HEK293 (cell line): ENCODE data around the gene SCNN1G.

ENCODE experiments used
- BCL6B ChIP-seq: fragments of 450-650 bp; formaldehyde crosslinking; IDR thresholded peaks from 2 replicates; pipeline ENCODE4 v1.5.1; 2017; ENCODE audit warnings: missing biosample characterization, missing genetic modification characterization
- GLI2 ChIP-seq: fragments of 450-650 bp; formaldehyde crosslinking; IDR thresholded peaks from 2 replicates; pipeline ENCODE4; 2017; ENCODE audit warnings: missing biosample characterization, missing genetic modification characterization, low read depth, borderline replicate concordance
- GLIS1 ChIP-seq: fragments of 450-650 bp; formaldehyde crosslinking; IDR thresholded peaks from 2 replicates; pipeline ENCODE4 v1.5.1; 2016; ENCODE audit warnings: missing biosample characterization, missing genetic modification characterization
- KLF8 ChIP-seq: fragments of 450-650 bp; formaldehyde crosslinking; IDR thresholded peaks from 2 replicates; pipeline ENCODE4 v1.5.1; 2016; ENCODE audit warnings: missing biosample characterization, missing genetic modification characterization
- PATZ1 ChIP-seq: fragments of 450-650 bp; formaldehyde crosslinking; IDR thresholded peaks from 2 replicates; pipeline ENCODE4 v1.5.1; 2016; ENCODE audit warnings: missing biosample characterization, missing genetic modification characterization
- PRDM1 ChIP-seq: fragments of 450-650 bp; formaldehyde crosslinking; IDR thresholded peaks from 2 replicates; pipeline ENCODE4; 2016; ENCODE audit warnings: missing biosample characterization, missing genetic modification characterization
- SCRT1 ChIP-seq: fragments of 450-650 bp; formaldehyde crosslinking; IDR thresholded peaks from 2 replicates; pipeline ENCODE4 v1.5.1; 2016; ENCODE audit warnings: missing biosample characterization, missing genetic modification characterization, borderline replicate concordance
- SETDB1 ChIP-seq: IDR thresholded peaks from one replicate; pipeline ENCODE4 v1.6.1; 2017; ENCODE audit warnings: mild to moderate bottlenecking, low read length, moderate library complexity, mixed read lengths; ENCODE audit not compliant: insufficient read length
- ZBTB17 ChIP-seq: fragments of 450-650 bp; formaldehyde crosslinking; IDR thresholded peaks from 2 replicates; pipeline ENCODE4 v1.5.1; 2016; ENCODE audit warnings: missing biosample characterization, missing genetic modification characterization
- ZBTB7A ChIP-seq: fragments of 450-650 bp; formaldehyde crosslinking; IDR thresholded peaks from 2 replicates; pipeline ENCODE4 v1.5.1; 2016; ENCODE audit warnings: low read depth, missing biosample characterization, missing genetic modification characterization
- ZFHX2 ChIP-seq: fragments of 450-650 bp; formaldehyde crosslinking; conservative IDR thresholded peaks from 2 replicates; pipeline ENCODE4 v1.5.1; 2016; ENCODE audit warnings: missing biosample characterization, missing genetic modification characterization
- ZNF10 ChIP-seq: fragments of 450-650 bp; formaldehyde crosslinking; IDR thresholded peaks from 2 replicates; pipeline ENCODE4 v1.5.1; 2017; ENCODE audit warnings: missing biosample characterization, missing genetic modification characterization
- ZNF114 ChIP-seq: fragments of 450-650 bp; formaldehyde crosslinking; IDR thresholded peaks from 2 replicates; pipeline ENCODE4 v1.5.0; 2017; ENCODE audit warnings: missing biosample characterization, missing genetic modification characterization
- ZNF121 ChIP-seq: fragments of 450-650 bp; formaldehyde crosslinking; IDR thresholded peaks from 2 replicates; pipeline ENCODE4 v1.5.1; 2016; ENCODE audit warnings: missing biosample characterization, missing genetic modification characterization
- ZNF133 ChIP-seq: fragments of 450-650 bp; formaldehyde crosslinking; IDR thresholded peaks from 2 replicates; pipeline ENCODE4 v1.5.1; 2016; ENCODE audit warnings: missing biosample characterization, missing genetic modification characterization
- ZNF140 ChIP-seq: fragments of 450-650 bp; formaldehyde crosslinking; IDR thresholded peaks from 2 replicates; pipeline ENCODE4 v1.5.1; 2016; ENCODE audit warnings: missing biosample characterization, missing genetic modification characterization
- ZNF202 ChIP-seq: fragments of 450-650 bp; formaldehyde crosslinking; IDR thresholded peaks from 2 replicates; pipeline ENCODE4 v1.5.1; 2016; ENCODE audit warnings: missing biosample characterization, missing genetic modification characterization, borderline replicate concordance
- ZNF24 ChIP-seq: fragments of 450-650 bp; formaldehyde crosslinking; IDR thresholded peaks from 2 replicates; pipeline ENCODE4 v1.5.1; 2016; ENCODE audit warnings: missing biosample characterization, missing genetic modification characterization
- ZNF274 ChIP-seq, 2 experiments: fragments of 200-500 bp in 1 of 2; fragments of 450-650 bp in 1 of 2; sonication (Bioruptor generic) in 1 of 2; formaldehyde crosslinking in 1 of 2; IDR thresholded peaks; 2 replicates each; pipeline versions ENCODE4 v1.5.1 to v1.6.1; 2014 to 2016; ENCODE audit warnings: borderline replicate concordance in 1 of 2, inconsistent platforms in 1 of 2, low read length in 1 of 2, missing biosample characterization in 1 of 2, missing genetic modification characterization in 1 of 2
- ZNF302 ChIP-seq: fragments of 450-650 bp; formaldehyde crosslinking; IDR thresholded peaks from 2 replicates; pipeline ENCODE4 v1.5.1; 2016; ENCODE audit warnings: missing biosample characterization, missing genetic modification characterization, low read depth
- ZNF335 ChIP-seq: fragments of 450-650 bp; formaldehyde crosslinking; conservative IDR thresholded peaks from 2 replicates; pipeline ENCODE4 v1.5.1; 2016; ENCODE audit warnings: missing biosample characterization, missing genetic modification characterization
- ZNF433 ChIP-seq: fragments of 450-650 bp; formaldehyde crosslinking; IDR thresholded peaks from 2 replicates; pipeline ENCODE4 v1.5.1; 2016; ENCODE audit warnings: missing biosample characterization, missing genetic modification characterization, low read depth
- ZNF501 ChIP-seq: fragments of 450-650 bp; formaldehyde crosslinking; IDR thresholded peaks from 2 replicates; pipeline ENCODE4 v1.5.1; 2016; ENCODE audit warnings: missing biosample characterization, missing genetic modification characterization
- ZNF549 ChIP-seq: fragments of 450-650 bp; IDR thresholded peaks from 2 replicates; pipeline ENCODE4 v1.5.1; 2018; ENCODE audit warnings: missing biosample characterization, missing genetic modification characterization, mild to moderate bottlenecking, inconsistent platforms, moderate library complexity
- ZNF580 ChIP-seq: fragments of 450-650 bp; formaldehyde crosslinking; IDR thresholded peaks from 2 replicates; pipeline ENCODE4 v1.5.1; 2016; ENCODE audit warnings: missing biosample characterization, missing genetic modification characterization
- ZNF626 ChIP-seq: fragments of 450-650 bp; sonication (Bioruptor Pico); formaldehyde crosslinking; IDR thresholded peaks from 2 replicates; pipeline ENCODE4 v1.5.1; 2018; ENCODE audit warnings: missing biosample characterization, missing genetic modification characterization, inconsistent platforms
- ZNF658 ChIP-seq: fragments of 450-650 bp; formaldehyde crosslinking; IDR thresholded peaks from 2 replicates; pipeline ENCODE4; 2016; ENCODE audit warnings: missing biosample characterization, missing genetic modification characterization
- ZNF747 ChIP-seq: fragments of 450-650 bp; formaldehyde crosslinking; IDR thresholded peaks from 2 replicates; pipeline ENCODE4 v1.5.1; 2016; ENCODE audit warnings: missing biosample characterization, missing genetic modification characterization
- ZNF791 ChIP-seq: fragments of 450-650 bp; formaldehyde crosslinking; IDR thresholded peaks from 2 replicates; pipeline ENCODE4 v1.5.1; 2016; ENCODE audit warnings: missing biosample characterization, missing genetic modification characterization
- ZNF843 ChIP-seq: fragments of 450-650 bp; formaldehyde crosslinking; IDR thresholded peaks from 2 replicates; pipeline ENCODE4 v1.5.1; 2016; ENCODE audit warnings: missing biosample characterization, missing genetic modification characterization
- TF ChIP-seq, protein P1 (sequence below): fragments of 450-650 bp; formaldehyde crosslinking; IDR thresholded peaks from 2 replicates; pipeline ENCODE4 v1.5.1; 2017; ENCODE audit warnings: missing biosample characterization, mild to moderate bottlenecking, missing genetic modification characterization, moderate library complexity
- TF ChIP-seq, protein P2 (sequence below): IDR thresholded peaks from 2 replicates; pipeline ENCODE4 v1.6.1; 2011; ENCODE audit warnings: mild to moderate bottlenecking, low read depth, low read length, borderline replicate concordance
- TF ChIP-seq, protein P3 (sequence below): fragments of 450-650 bp; formaldehyde crosslinking; IDR thresholded peaks from 2 replicates; pipeline ENCODE4 v1.5.1; 2016; ENCODE audit warnings: missing biosample characterization, missing genetic modification characterization

Gene SCNN1G

GRCh38 chr16:23149267-23149992 lies 33.1 kb upstream of the SCNN1G start, which contains the start of gene USP31 (continued):
- TF ChIP-seq ZNF274 (IDR thresholded peaks at IDR 0.05; ENCODE audit: low read length) (no peak), ZNF274 (tag by site-specific recombination; IDR thresholded peaks at IDR 0.05; ENCODE audit: borderline replicate concordance) (no peak), ZNF747 (tag by site-specific recombination) (no peak), ZNF501 (no peak; the same call in 1 of the 2 replicates), ZNF114 (tag by site-specific recombination) (no peak), ZNF658 (tag by site-specific recombination) (no peak), ZNF549 (tag by site-specific recombination) (no peak), ZNF24 (tag by site-specific recombination) (peak; percentile 87; the same call in 1 of the 2 replicates), ZNF202 (tag by site-specific recombination) (no peak), GLI2 (no peak), ZNF335 (peak; percentile 95), ZNF433 (no peak), GLIS1 (tag by site-specific recombination) (peak; percentile 52; the same call in 1 of the 2 replicates), PRDM1 (tag by site-specific recombination) (no peak), SETDB1 (no peak), ZNF843 (tag by site-specific recombination) (peak; percentile 53; the same call in 1 of the 2 replicates), PATZ1 (tag by site-specific recombination) (peak; percentile 66), ZNF133 (tag by site-specific recombination) (no peak), ZNF580 (tag by site-specific recombination) (peak; percentile 94), ZNF302 (no peak), ZBTB17 (tag by site-specific recombination) (peak; percentile 96), ZNF140 (tag by site-specific recombination) (no peak), ZBTB7A (tag by site-specific recombination) (no peak), ZNF791 (no peak), KLF8 (peak; percentile 100), SCRT1 (tag by site-specific recombination) (no peak), ZNF10 (no peak), BCL6B (tag by site-specific recombination) (no peak), ZNF121 (tag by site-specific recombination) (no peak), ZFHX2 (tag by site-specific recombination) (peak; percentile 34; the same call in 1 of the 2 replicates), ZNF626 (tag by site-specific recombination) (no peak)
- TF ChIP-seq, protein P1, sequence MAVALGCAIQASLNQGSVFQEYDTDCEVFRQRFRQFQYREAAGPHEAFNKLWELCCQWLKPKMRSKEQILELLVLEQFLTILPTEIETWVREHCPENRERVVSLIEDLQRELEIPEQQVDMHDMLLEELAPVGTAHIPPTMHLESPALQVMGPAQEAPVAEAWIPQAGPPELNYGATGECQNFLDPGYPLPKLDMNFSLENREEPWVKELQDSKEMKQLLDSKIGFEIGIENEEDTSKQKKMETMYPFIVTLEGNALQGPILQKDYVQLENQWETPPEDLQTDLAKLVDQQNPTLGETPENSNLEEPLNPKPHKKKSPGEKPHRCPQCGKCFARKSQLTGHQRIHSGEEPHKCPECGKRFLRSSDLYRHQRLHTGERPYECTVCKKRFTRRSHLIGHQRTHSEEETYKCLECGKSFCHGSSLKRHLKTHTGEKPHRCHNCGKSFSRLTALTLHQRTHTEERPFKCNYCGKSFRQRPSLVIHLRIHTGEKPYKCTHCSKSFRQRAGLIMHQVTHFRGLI (tag by site-specific recombination): peak; percentile 87
- TF ChIP-seq, protein P2, sequence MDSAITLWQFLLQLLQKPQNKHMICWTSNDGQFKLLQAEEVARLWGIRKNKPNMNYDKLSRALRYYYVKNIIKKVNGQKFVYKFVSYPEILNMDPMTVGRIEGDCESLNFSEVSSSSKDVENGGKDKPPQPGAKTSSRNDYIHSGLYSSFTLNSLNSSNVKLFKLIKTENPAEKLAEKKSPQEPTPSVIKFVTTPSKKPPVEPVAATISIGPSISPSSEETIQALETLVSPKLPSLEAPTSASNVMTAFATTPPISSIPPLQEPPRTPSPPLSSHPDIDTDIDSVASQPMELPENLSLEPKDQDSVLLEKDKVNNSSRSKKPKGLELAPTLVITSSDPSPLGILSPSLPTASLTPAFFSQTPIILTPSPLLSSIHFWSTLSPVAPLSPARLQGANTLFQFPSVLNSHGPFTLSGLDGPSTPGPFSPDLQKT: no peak
- TF ChIP-seq, protein P3, sequence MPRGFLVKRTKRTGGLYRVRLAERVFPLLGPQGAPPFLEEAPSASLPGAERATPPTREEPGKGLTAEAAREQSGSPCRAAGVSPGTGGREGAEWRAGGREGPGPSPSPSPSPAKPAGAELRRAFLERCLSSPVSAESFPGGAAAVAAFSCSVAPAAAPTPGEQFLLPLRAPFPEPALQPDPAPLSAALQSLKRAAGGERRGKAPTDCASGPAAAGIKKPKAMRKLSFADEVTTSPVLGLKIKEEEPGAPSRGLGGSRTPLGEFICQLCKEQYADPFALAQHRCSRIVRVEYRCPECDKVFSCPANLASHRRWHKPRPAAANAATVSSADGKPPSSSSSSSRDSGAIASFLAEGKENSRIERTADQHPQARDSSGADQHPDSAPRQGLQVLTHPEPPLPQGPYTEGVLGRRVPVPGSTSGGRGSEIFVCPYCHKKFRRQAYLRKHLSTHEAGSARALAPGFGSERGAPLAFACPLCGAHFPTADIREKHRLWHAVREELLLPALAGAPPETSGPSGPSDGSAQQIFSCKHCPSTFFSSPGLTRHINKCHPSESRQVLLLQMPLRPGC (tag by site-specific recombination): peak; percentile 79
